Neural cell (in vitro differentiated cells): Measurements from ENCODE around the gene KDM1A. TPM values are rescaled to one million over a fixed set of nuclear protein-coding genes. Genes with fewer than 3 reads are reported as not detected.

Source experiments
- H2AFZ ChIP-seq: fragments of 200-600, 300-800 bp; sonication (generic), shearing (Covaris generic); 2 replicates; pipeline ENCODE4 v1.6.0; 2014; ENCODE audit warnings: low read depth, mild to moderate bottlenecking, antibody characterized with exemption, low read length, moderate library complexity
- H3F3A ChIP-seq: fragments of 200-600 bp; shearing (Covaris generic); 2 replicates; pipeline ENCODE4 v1.6.1; 2016; ENCODE audit warnings: mild to moderate bottlenecking, moderate library complexity, mixed read lengths, antibody characterized with exemption, low read length; ENCODE audit not compliant: insufficient read depth, poor library complexity, severe bottlenecking
- H3K27ac ChIP-seq: fragments of 200-600, 300-800 bp; sonication (generic), shearing (Covaris generic); 2 replicates; pipeline ENCODE4 v1.5.1; 2014; ENCODE audit warnings: mild to moderate bottlenecking, low read length, moderate library complexity
- H3K27me3 ChIP-seq: fragments of 300-800, 200-600 bp; sonication (generic), shearing (Covaris generic); 2 replicates; pipeline ENCODE4 v1.6.0; 2014; ENCODE audit warnings: mild to moderate bottlenecking, low read depth, low read length, moderate library complexity; ENCODE audit not compliant: insufficient read depth
- H3K36me3 ChIP-seq: fragments of 300-800, 200-600 bp; sonication (generic), shearing (Covaris generic); 2 replicates; pipeline ENCODE4 v1.5.1; 2014; ENCODE audit warnings: mild to moderate bottlenecking, antibody characterized with exemption, low read length, moderate library complexity; ENCODE audit not compliant: insufficient read depth
- H3K4me2 ChIP-seq: fragments of 300-800, 200-600 bp; sonication (generic), shearing (Covaris generic); 2 replicates; pipeline ENCODE4 v1.6.0; 2014; ENCODE audit warnings: mild to moderate bottlenecking, low read length
- H3K4me3 ChIP-seq: fragments of 300-800, 200-600 bp; sonication (generic), shearing (Covaris generic); 2 replicates; pipeline ENCODE4 v1.5.1; 2014; ENCODE audit warnings: mild to moderate bottlenecking, low read length, moderate library complexity
- H3K79me2 ChIP-seq: fragments of 200-600 bp; shearing (Covaris generic); replicated peaks from 2 replicates; pipeline ENCODE4 v1.6.0; 2014; ENCODE audit warnings: mild to moderate bottlenecking, low read length, moderate library complexity; ENCODE audit not compliant: insufficient read depth
- H3K9ac ChIP-seq: fragments of 300-800, 200-600 bp; sonication (generic), shearing (Covaris generic); 2 replicates; pipeline ENCODE4 v1.6.1; 2016; ENCODE audit warnings: mild to moderate bottlenecking, low read length, mixed read lengths
- H3K9me2 ChIP-seq: fragments of 200-600 bp; shearing (Covaris generic); 2 replicates; pipeline ENCODE4 v1.6.1; 2016; ENCODE audit warnings: mild to moderate bottlenecking, low read length, mixed read lengths; ENCODE audit not compliant: insufficient read depth
- H3K9me3 ChIP-seq: fragments of 200-600, 300-800 bp; sonication (generic), shearing (Covaris generic); 2 replicates; pipeline ENCODE4 v1.6.1; 2016; ENCODE audit warnings: mild to moderate bottlenecking, mixed run types, low read length, moderate library complexity, mixed read lengths
- H4K20me1 ChIP-seq: fragments of 200-600 bp; shearing (Covaris generic); 2 replicates; pipeline ENCODE4 v1.6.1; 2016; ENCODE audit warnings: mild to moderate bottlenecking, mixed run types; ENCODE audit not compliant: insufficient read depth
- CTCF ChIP-seq: fragments of 450-650 bp; IDR thresholded peaks from 2 replicates; pipeline ENCODE4 v1.5.1; 2014; ENCODE audit warnings: antibody characterized with exemption, mild to moderate bottlenecking, moderate library complexity; ENCODE audit not compliant: poor library complexity, severe bottlenecking
- EP300 ChIP-seq: fragments of 450-650 bp; conservative IDR thresholded peaks from 2 replicates; pipeline ENCODE4 v1.6.1; 2014; ENCODE audit warnings: antibody characterized with exemption, mild to moderate bottlenecking, moderate library complexity; ENCODE audit not compliant: poor library complexity, severe bottlenecking
- EZH2 ChIP-seq: fragments of 200-600, 300-800 bp; shearing (Covaris generic), sonication (generic); IDR thresholded peaks from 2 replicates; pipeline ENCODE4 v1.6.1; 2014; ENCODE audit warnings: antibody characterized with exemption, low read length, borderline replicate concordance, mild to moderate bottlenecking; ENCODE audit not compliant: insufficient read depth, poor library complexity, severe bottlenecking
- MXI1 ChIP-seq: fragments of 450-650 bp; conservative IDR thresholded peaks from 2 replicates; pipeline ENCODE4 v1.6.1; 2014; ENCODE audit warnings: antibody characterized with exemption, mild to moderate bottlenecking; ENCODE audit not compliant: poor library complexity, severe bottlenecking
- POLR2AphosphoS5 ChIP-seq: IDR thresholded peaks from 2 replicates; pipeline ENCODE4 v1.6.1; 2012
- RAD21 ChIP-seq: fragments of 450-650 bp; conservative IDR thresholded peaks from 2 replicates; pipeline ENCODE4 v1.6.1; 2014; ENCODE audit warnings: antibody characterized with exemption, mild to moderate bottlenecking, moderate library complexity
- REST ChIP-seq: IDR thresholded peaks from 2 replicates; pipeline ENCODE4 v1.6.1; 2012; ENCODE audit warnings: borderline replicate concordance
- SMC3 ChIP-seq: fragments of 450-650 bp; conservative IDR thresholded peaks from 2 replicates; pipeline ENCODE4 v1.6.1; 2014; ENCODE audit warnings: antibody characterized with exemption, mild to moderate bottlenecking, moderate library complexity; ENCODE audit not compliant: poor library complexity
- TAF1 ChIP-seq: IDR thresholded peaks from 2 replicates; pipeline ENCODE4 v1.6.1; 2012; ENCODE audit warnings: low read depth
- polyA plus RNA-seq: library from polyadenylated mRNA; depleted of rRNA; stranded (reverse); fragments of >200 nt; gene quantifications from 2 replicates; pipeline ENCODE4 v1.2.3, GENCODE V29; 2014

KDM1A gene
- polyA plus RNA-seq, 1 donor from 2014 or later, result 276 TPM

GRCh38 chr1:23026568-23026967, 7.3 kb downstream of the KDM1A start:
- Histone ChIP-seq H3K9me2 (no peaks in the 10 kb centered on the region), H3K9ac (no peak overlapping the region), H3K9me3 (no peaks in the 10 kb centered on the region), H3K36me3 (no peaks in the 10 kb centered on the region), H2AFZ (no peak overlapping the region), H3F3A (peaks cover 1% of the 10 kb centered on the region), H3K4me3 (no peak overlapping the region), H3K4me2 (no peak overlapping the region), H3K27me3 (no peaks in the 10 kb centered on the region), H3K79me2 (peaks cover 100% of the 10 kb centered on the region), H4K20me1 (peaks cover 24% of the 10 kb centered on the region), H3K27ac (no peak overlapping the region)
- no peak for TF ChIP-seq CTCF
- TF ChIP-seq POLR2AphosphoS5, result no peak
- no peak for TF ChIP-seq EP300
- TF ChIP-seq EZH2, result no peak
- no peak for TF ChIP-seq REST
- TF ChIP-seq RAD21, result no peak
- no peak for TF ChIP-seq MXI1
- TF ChIP-seq SMC3, result no peak
- TF ChIP-seq TAF1, result no peak

- H3K4me2 ChIP-seq, result no peak overlapping the region
- H3K9me3 ChIP-seq, result no peaks in the 10 kb centered on the region
- no peaks in the 10 kb centered on the region for H3K36me3 ChIP-seq
- peaks cover 100% of the 10 kb centered on the region for H3K79me2 ChIP-seq
- no peak overlapping the region for H3K9ac ChIP-seq
- no peak overlapping the region for H3K4me3 ChIP-seq
- no peaks in the 10 kb centered on the region for H3F3A ChIP-seq
- H3K9me2 ChIP-seq, result no peaks in the 10 kb centered on the region
- no peak overlapping the region for H2AFZ ChIP-seq
- no peaks in the 10 kb centered on the region for H3K27me3 ChIP-seq
- TF ChIP-seq EZH2, result no peak
- TF ChIP-seq TAF1, result no peak
- TF ChIP-seq MXI1, result no peak
- no peak for TF ChIP-seq POLR2AphosphoS5
- TF ChIP-seq RAD21, result no peak
- TF ChIP-seq CTCF, result no peak
- no peak for TF ChIP-seq EP300
- TF ChIP-seq SMC3, result no peak
- TF ChIP-seq REST, result no peak
- H4K20me1 ChIP-seq, result peaks cover 19% of the 10 kb centered on the region
- no peak overlapping the region for H3K27ac ChIP-seq
Measured at GRCh38 chr1:23027352-23027907, 8.2 kb downstream of the KDM1A start.
